Bone marrow (tissue), 2 donors: ENCODE data around the gene PIK3R2.

Experiments
- DNase-seq, 2 donors: peaks; one replicate each; lab custom pipeline; 2025; lab: John Stamatoyannopoulos, UW

PIK3R2 gene

GRCh38 chr19:18123819-18124218 lies 29.1 kb upstream of the PIK3R2 start:
- no peak for DNase-seq

- DNase-seq: no peak
Observed at GRCh38 chr19:18126097-18126496, 26.9 kb upstream of the PIK3R2 start.

- DNase-seq: peak in 1 of 2 donors; percentile 17
Observed at GRCh38 chr19:18128044-18128443, 24.9 kb upstream of the PIK3R2 start.

- no peak for DNase-seq
Observed at GRCh38 chr19:18128805-18129204, 24.2 kb upstream of the PIK3R2 start.

GRCh38 chr19:18130523-18131242 lies 22.3 kb upstream of the PIK3R2 start:
- no peak for DNase-seq

GRCh38 chr19:18131841-18132596 lies 20.9 kb upstream of the PIK3R2 start:
- DNase-seq: no peak

- DNase-seq: no peak
Observed at GRCh38 chr19:18135712-18136584, 17.0 kb upstream of the PIK3R2 start.

GRCh38 chr19:18137242-18137641 lies 15.7 kb upstream of the PIK3R2 start:
- no peak for DNase-seq

GRCh38 chr19:18137657-18138339 lies 15.2 kb upstream of the PIK3R2 start:
- DNase-seq: no peak

- no peak for DNase-seq
Observed at GRCh38 chr19:18140473-18140872, 12.5 kb upstream of the PIK3R2 start.

- DNase-seq: no peak
Observed at GRCh38 chr19:18141031-18141430, 11.9 kb upstream of the PIK3R2 start.

GRCh38 chr19:18143902-18144301 lies 9.1 kb upstream of the PIK3R2 start:
- no peak for DNase-seq

GRCh38 chr19:18144361-18144760 lies 8.6 kb upstream of the PIK3R2 start:
- no peak for DNase-seq

GRCh38 chr19:18144906-18145305 lies 8.1 kb upstream of the PIK3R2 start:
- no peak for DNase-seq

- no peak for DNase-seq
Observed at GRCh38 chr19:18145391-18145999, 7.5 kb upstream of the PIK3R2 start.

- no peak for DNase-seq
Observed at GRCh38 chr19:18147396-18147795, 5.6 kb upstream of the PIK3R2 start.

- DNase-seq: no peak
Observed at GRCh38 chr19:18149596-18149975, 3.4 kb upstream of the PIK3R2 start.

- no peak for DNase-seq
Observed at GRCh38 chr19:18150776-18151624, 2.0 kb upstream of the PIK3R2 start.

- DNase-seq: peak; percentile 95 to 99
Observed at GRCh38 chr19:18152442-18152816, 534 bp upstream of the PIK3R2 start.

- DNase-seq: no peak
Observed at GRCh38 chr19:18153556-18154134, 682 bp downstream of the PIK3R2 start.
